Spleen (tissue), 7 donors: ENCODE measurements around the gene RAD23A.

Experiments used
- POLR2A ChIP-seq, 3 donors: fragments of 450-650 bp; IDR thresholded peaks; one replicate each; pipeline ENCODE4 v1.5.1; 2017; ENCODE audit warnings: antibody characterized with exemption in 3 of 3, mild to moderate bottlenecking in 1 of 3
- TF ChIP-seq, protein P1 (sequence below), 11 experiments: fragments of 200-600 bp in 7 of 11; fragments of 450-650 bp in 4 of 11; sonication (generic) in 4 of 11; IDR thresholded peaks in 8 of 11; conservative IDR thresholded peaks in 3 of 11; 1 replicate in 7 of 11; 2 replicates in 4 of 11; pipeline versions ENCODE4 v1.4.0 to v1.8.0; 2016 to 2021; ENCODE audit warnings: antibody characterized with exemption in 11 of 11, inconsistent platforms in 4 of 11, mild to moderate bottlenecking in 1 of 11
- donor health status: DM: no; HTN: no; CAD: no; lungs with moderate emphysema.
- donor health status: DM: no; HTN: no; CAD: no.
- donor health status: DM: no; HTN: no; CAD: no.

DNA sequence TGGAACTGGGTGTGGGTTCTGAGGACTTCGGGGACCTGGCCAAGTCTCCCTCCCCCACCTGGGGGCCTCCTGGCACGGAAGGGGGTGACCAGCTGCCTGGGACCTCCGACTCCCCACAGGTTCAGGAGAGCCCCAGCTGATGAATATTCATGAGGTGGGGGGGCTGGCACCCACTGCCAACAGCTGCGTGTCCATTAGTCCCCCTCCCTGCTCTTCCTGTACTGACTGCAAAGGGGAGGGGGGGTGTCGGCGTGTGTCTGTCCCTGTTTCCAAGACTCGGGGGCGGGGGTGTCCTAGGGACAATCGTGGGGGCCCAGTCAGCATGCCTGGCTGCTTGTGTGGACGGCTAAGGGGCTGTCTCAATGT lies 39.0 kb downstream of the RAD23A start:
- TF ChIP-seq, protein P1, sequence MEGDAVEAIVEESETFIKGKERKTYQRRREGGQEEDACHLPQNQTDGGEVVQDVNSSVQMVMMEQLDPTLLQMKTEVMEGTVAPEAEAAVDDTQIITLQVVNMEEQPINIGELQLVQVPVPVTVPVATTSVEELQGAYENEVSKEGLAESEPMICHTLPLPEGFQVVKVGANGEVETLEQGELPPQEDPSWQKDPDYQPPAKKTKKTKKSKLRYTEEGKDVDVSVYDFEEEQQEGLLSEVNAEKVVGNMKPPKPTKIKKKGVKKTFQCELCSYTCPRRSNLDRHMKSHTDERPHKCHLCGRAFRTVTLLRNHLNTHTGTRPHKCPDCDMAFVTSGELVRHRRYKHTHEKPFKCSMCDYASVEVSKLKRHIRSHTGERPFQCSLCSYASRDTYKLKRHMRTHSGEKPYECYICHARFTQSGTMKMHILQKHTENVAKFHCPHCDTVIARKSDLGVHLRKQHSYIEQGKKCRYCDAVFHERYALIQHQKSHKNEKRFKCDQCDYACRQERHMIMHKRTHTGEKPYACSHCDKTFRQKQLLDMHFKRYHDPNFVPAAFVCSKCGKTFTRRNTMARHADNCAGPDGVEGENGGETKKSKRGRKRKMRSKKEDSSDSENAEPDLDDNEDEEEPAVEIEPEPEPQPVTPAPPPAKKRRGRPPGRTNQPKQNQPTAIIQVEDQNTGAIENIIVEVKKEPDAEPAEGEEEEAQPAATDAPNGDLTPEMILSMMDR (IDR thresholded peaks at IDR 0.05 in 8 of 11, conservative IDR thresholded peaks at IDR 0.05 in 3 of 11) = no peak
- TF ChIP-seq POLR2A (IDR thresholded peaks at IDR 0.05) = no peak
